GM12865 (cell line): ENCODE data around the gene NPLOC4.

Source experiments
- DNase-seq: peaks from one replicate; pipeline ENCODE4 v3.0.0; 2010; ENCODE audit warnings: low read depth
- H3K4me3 ChIP-seq: 2 replicates; pipeline ENCODE4 v1.5.1; 2011; ENCODE audit warnings: mild to moderate bottlenecking, low read depth, low read length, control low read depth
- CTCF ChIP-seq: IDR thresholded peaks from 2 replicates; pipeline ENCODE4 v1.5.1; 2011; ENCODE audit warnings: low read length, control low read depth, low read depth, inconsistent platforms; ENCODE audit not compliant: insufficient read depth; ENCODE audit errors: missing control alignments

NPLOC4 gene

DNA sequence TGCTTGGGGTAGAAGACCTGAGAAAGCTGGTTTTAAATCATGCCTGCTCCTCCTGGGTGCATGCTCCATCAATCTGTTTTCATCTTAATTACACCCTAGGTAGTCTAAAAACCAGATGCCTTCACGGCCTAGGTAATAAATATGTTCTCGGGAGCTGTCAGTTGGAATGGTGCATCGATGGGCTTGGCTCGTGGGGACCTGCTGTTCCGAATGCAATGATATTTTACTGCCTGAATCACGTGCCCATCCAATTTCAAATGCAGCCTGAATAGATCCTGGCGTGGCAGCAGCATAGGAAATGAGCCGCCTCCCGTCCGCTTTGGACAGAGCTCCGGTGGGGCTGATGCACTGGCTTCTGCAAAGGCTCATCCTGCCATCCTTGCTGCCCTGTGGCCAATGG, 65.9 kb downstream of the NPLOC4 start:
- no peak overlapping the region for H3K4me3 ChIP-seq
- DNase-seq, result no peak
- no peak for TF ChIP-seq CTCF

DNA sequence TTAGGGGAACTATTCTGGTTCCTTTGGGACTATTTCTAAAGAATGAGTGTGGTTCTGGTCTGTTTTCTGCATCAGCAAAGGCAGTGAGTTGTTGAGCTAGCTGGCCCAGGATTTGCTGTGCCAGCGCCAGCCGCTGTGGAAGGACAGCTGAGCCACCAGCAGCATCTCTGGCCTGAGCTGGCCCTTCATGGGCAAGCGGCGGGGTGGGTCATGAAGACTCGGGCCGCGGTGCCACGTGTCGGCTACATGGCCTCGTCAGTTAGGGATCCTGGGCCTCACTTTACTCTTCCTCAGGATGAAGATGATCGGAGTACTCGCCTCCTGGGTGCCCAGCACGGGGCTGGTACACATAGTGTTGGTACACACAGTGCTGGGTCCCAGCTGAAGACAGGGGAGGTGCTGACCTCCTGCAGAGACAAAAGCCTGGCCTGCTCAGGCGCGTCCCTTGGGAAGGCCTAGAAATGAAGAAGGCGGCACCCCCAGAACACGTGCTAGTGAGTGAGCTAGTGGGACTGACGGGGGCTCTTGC, 66.9 kb downstream of the NPLOC4 start:
- TF ChIP-seq CTCF, result no peak
- no peak for DNase-seq

DNA sequence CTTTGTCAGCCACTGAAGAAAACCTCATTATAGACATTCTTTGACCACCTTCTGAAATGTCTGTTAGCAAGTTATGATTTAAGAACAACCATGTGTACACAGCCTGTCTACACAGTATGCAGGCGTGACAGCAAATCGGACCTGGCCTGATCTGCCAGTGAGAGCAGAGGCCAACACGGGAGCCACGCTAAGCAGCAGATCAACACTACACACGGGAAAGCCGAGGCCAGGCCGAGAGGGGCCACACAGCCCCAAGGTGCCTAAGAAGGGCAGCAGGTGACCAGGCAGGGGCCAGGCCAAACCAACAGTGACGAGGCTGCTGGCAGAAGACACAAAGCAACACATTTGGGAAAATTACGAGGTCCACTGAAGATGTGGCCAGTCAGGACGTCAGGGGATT, 68.5 kb downstream of the NPLOC4 start:
- no peak overlapping the region for H3K4me3 ChIP-seq
- no peak for DNase-seq
- no peak for TF ChIP-seq CTCF

More for the DNA sequence above, 66.9 kb downstream of the NPLOC4 start:
- H3K4me3 ChIP-seq, result no peak overlapping the region

- DNase-seq, result no peak
- no peak for TF ChIP-seq CTCF
- no peak overlapping the region for H3K4me3 ChIP-seq
Measured at GRCh38 chr17:81567191-81567590, 69.7 kb downstream of the NPLOC4 start.

GRCh38 chr17:81566461-81567126, 70.3 kb downstream of the NPLOC4 start:
- no peak for TF ChIP-seq CTCF
- DNase-seq, result no peak
- no peak overlapping the region for H3K4me3 ChIP-seq

DNA sequence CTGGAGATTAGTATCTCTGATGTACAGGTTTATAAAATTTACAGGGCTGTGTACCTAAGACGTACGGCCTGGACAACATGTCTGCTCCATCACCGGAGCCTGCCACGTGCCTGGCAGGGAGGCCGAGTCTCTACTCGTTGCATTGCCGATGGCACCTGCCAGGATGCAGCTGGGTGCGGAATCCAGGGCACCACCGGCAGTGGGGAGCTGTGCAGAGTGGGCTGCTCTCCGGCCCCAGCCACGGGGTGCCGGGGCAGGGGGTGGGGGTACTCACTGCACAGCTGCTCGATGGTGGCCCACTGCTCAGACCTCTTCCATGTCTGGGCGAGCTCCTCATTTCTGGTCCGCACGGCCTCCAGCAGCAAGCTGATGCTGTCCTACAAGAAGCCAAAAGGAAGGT, 71.7 kb downstream of the NPLOC4 start:
- no peak overlapping the region for H3K4me3 ChIP-seq
- no peak for DNase-seq
- TF ChIP-seq CTCF, result no peak

DNA sequence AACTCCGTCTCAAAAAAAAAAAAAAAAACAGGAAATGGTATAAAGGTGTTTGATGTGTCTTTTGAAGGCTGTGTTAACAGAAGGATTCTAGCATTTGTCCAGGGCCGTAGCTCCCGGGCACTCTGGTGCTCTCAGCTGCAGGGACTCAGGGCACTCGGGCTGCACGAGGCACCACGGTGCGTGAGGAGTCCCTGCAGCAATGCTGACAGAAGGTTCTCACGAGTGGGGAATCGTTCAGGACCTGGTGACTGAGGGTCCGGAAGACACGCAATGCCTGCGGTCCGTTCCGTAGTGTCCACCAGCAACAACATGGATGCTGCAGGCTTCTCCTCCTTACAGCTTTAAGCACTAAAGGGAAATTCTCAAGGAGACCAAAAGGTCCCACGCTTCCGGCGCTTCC, 72.1 kb downstream of the NPLOC4 start:
- TF ChIP-seq CTCF, result no peak
- no peak for DNase-seq
- no peak overlapping the region for H3K4me3 ChIP-seq
